ENCODE data around the gene CHRNB2. TPM values are rescaled to one million over a fixed set of nuclear protein-coding genes. Genes with fewer than 3 reads are reported as not detected.

Gene CHRNB2
- total and polyA plus RNA-seq, 2 of the 8 experiments (the other 6 are each of a cell fraction or from before 2014, with no cell fraction given): 3.1 to 4.1 TPM

GRCh38 chr1:154621875-154622274 lies 54.3 kb downstream of the CHRNB2 start:
- Histone ChIP-seq H3K79me2 (ENCODE audit: control insufficient read depth in 1 of 2, insufficient read depth in 2 of 2, low read length in 2 of 2) (peaks cover 47 to 99% of the 10 kb centered on the region in 2 experiments), H3K18ac (ENCODE audit: extremely low read depth, low read length) (no peak overlapping the region), H2AFZ (ENCODE audit: low read length) (no peak overlapping the region), H3K9me3 (ENCODE audit: insufficient read depth in 2 of 2, low read depth in 1 of 2, low read length in 1 of 2) (no peaks in the 10 kb centered on the region), H3K4me2 (ENCODE audit: insufficient read depth in 1 of 2, low read depth in 2 of 2, low read length in 2 of 2) (no peak overlapping the region), H2BK12ac (ENCODE audit: low read depth, low read length) (no peak overlapping the region), H4K8ac (ENCODE audit: extremely low read depth, insufficient read depth, low read length) (peak overlapping the region; percentile 73; the same call in 1 of the 2 replicates), H2AK5ac (ENCODE audit: low read depth, low read length) (no peak overlapping the region), H3K23me2 (ENCODE audit: low read depth, low read length) (peaks cover 4% of the 10 kb centered on the region; the same call in 1 of the 2 replicates), H3K79me1 (ENCODE audit: low read depth, low read length) (peaks cover 21% of the 10 kb centered on the region), H2BK120ac (replicated peaks; ENCODE audit: low read depth, low read length) (no peak overlapping the region), H4K20me1 (replicated peaks in 1 of 2; ENCODE audit: control insufficient read depth in 1 of 2, insufficient read depth in 2 of 2, low read length in 2 of 2) (peaks cover 9 to 10% of the 10 kb centered on the region in 2 experiments), H3K14ac (ENCODE audit: insufficient read length) (no peak overlapping the region), H3K27me3 (replicated peaks in 1 of 4; ENCODE audit: control insufficient read depth in 3 of 4, extremely low read depth in 1 of 4, insufficient read depth in 3 of 4, low read length in 3 of 4) (no peaks in the 10 kb centered on the region), H2BK5ac (ENCODE audit: low read depth, low read length) (no peak overlapping the region), H3K4ac (replicated peaks; ENCODE audit: insufficient read length, low read depth, low read length) (no peak overlapping the region), H3K9ac (replicated peaks in 1 of 4; ENCODE audit: extremely low read depth in 1 of 4, low read depth in 3 of 4, low read length in 3 of 4) (no peak overlapping the region; a peak in 1 of 7 replicates), H3K4me1 (replicated peaks in 1 of 4; ENCODE audit: control insufficient read depth in 3 of 4, insufficient read depth in 4 of 4, low read length in 3 of 4) (peaks cover 2 to 9% (median 3%) of the 10 kb centered on the region in 4 experiments; a peak in 4 of 7 replicates), H4K5ac (ENCODE audit: insufficient read length, low read depth, low read length) (no peak overlapping the region), H3K23ac (ENCODE audit: insufficient read length) (no peak overlapping the region), H2BK20ac (ENCODE audit: low read length) (no peak overlapping the region), H3K4me3 (ENCODE audit: extremely low read depth in 1 of 4, insufficient read depth in 2 of 4, low read depth in 3 of 4, low read length in 4 of 4) (no peak overlapping the region), H3K27ac (ENCODE audit: low read depth, low read length) (no peak overlapping the region), H3K36me3 (ENCODE audit: control insufficient read depth in 2 of 4, insufficient read depth in 4 of 4, low read length in 3 of 4) (peaks cover 0 to 4% (median 0%) of the 10 kb centered on the region in 4 experiments; a peak in 2 of 8 replicates), H3K56ac (replicated peaks; ENCODE audit: insufficient read length, low read depth, low read length) (no peak overlapping the region), H2BK15ac (ENCODE audit: low read length) (no peak overlapping the region), H4K91ac (replicated peaks; ENCODE audit: insufficient read length, low read length) (no peak overlapping the region)
- ChIA-PET POLR2A (ENCODE audit: partially characterized antibody) (interaction anchor here (9.6 kb wide), 1 partner anchor 13 kb away, joined by 111 read pairs; the partner anchor contains the start of gene ADAR), CTCF (ENCODE audit: partially characterized antibody) (interaction anchor here (0.9 to 1.4 kb wide), 3 partner anchors 62 to 322 kb away, joined by 3 to 6 read pairs (median 3); no protein-coding TSS in a partner anchor)
- FAIRE-seq (no peak), DNase-seq (ENCODE audit: low read depth in 1 of 2, low spot score in 2 of 2) (no peak)
- 91% methylated on average over 5 of the region's 5 CpGs; no CpG with 5 or more reads in 1 of the 2 experiments for WGBS, 2 experiments (ENCODE audit: extremely low coverage in 1 of 2, insufficient coverage in 1 of 2, insufficient read length in 1 of 2, insufficient replicate concordance in 2 of 2, low coverage in 1 of 2, low lambda C conversion rate in 2 of 2, missing lambda C conversion rate in 1 of 2)
- no peak for TF ChIP-seq SUZ12 (IDR thresholded peaks at IDR 0.05; ENCODE audit: low read length)
- no peak for TF ChIP-seq SRF (IDR thresholded peaks at IDR 0.05; ENCODE audit: low read depth, low read length)
- TF ChIP-seq JUN (IDR thresholded peaks at IDR 0.05; ENCODE audit: low read depth, low read length): no peak
- no peak for TF ChIP-seq SP2 (IDR thresholded peaks at IDR 0.05; ENCODE audit: low read length)
- no peak for TF ChIP-seq BCL11A (IDR thresholded peaks at IDR 0.05; ENCODE audit: low read depth in 2 of 2, low read length in 2 of 2)
- no peak for TF ChIP-seq HDAC2 (IDR thresholded peaks at IDR 0.05; ENCODE audit: borderline replicate concordance in 1 of 2, low read depth in 2 of 2, low read length in 2 of 2)
- TF ChIP-seq E2F6 (IDR thresholded peaks at IDR 0.05): no peak
- no peak for TF ChIP-seq NANOG (IDR thresholded peaks at IDR 0.05; ENCODE audit: insufficient read depth, low read depth, low read length, poor library complexity, severe bottlenecking)
- TF ChIP-seq SP1 (IDR thresholded peaks at IDR 0.05; ENCODE audit: low read depth, low read length): no peak
- TF ChIP-seq CTBP2 (IDR thresholded peaks at IDR 0.05; ENCODE audit: borderline replicate concordance, insufficient read depth, insufficient read length, low read length): no peak
- TF ChIP-seq CBX8 (IDR thresholded peaks at IDR 0.05; ENCODE audit: borderline replicate concordance, low read depth, low read length): no peak
- TF ChIP-seq RXRA (IDR thresholded peaks at IDR 0.05; ENCODE audit: insufficient read depth, low read depth, low read length): no peak

Measured in H1 (cell line).